ENCODE measurements around the gene INPP4B.

The INPP4B gene

DNA sequence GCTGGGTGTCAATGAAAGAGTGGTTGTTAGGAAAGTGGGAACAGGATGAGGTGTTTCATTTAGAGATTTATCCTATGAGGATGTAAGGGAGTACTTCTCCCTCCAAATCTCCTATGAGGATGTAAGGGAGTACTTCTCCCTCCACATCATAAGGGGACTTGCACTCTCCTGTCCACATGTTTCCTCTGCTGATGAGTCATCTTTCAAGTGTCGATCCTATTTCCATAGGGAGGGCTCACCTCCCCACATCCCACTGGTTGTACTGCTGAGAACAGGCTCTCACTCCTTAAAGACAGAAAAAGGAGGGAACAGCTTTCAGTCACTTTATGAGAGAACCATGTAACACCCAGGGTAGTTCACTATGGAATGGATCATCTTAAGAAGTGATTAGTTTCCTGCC, 65.0 kb downstream of the INPP4B start:
- no peaks in the 10 kb centered on the region for H3K36me3 ChIP-seq (ENCODE audit: control insufficient read depth, insufficient read depth, low read length)
- TF ChIP-seq, protein P1, sequence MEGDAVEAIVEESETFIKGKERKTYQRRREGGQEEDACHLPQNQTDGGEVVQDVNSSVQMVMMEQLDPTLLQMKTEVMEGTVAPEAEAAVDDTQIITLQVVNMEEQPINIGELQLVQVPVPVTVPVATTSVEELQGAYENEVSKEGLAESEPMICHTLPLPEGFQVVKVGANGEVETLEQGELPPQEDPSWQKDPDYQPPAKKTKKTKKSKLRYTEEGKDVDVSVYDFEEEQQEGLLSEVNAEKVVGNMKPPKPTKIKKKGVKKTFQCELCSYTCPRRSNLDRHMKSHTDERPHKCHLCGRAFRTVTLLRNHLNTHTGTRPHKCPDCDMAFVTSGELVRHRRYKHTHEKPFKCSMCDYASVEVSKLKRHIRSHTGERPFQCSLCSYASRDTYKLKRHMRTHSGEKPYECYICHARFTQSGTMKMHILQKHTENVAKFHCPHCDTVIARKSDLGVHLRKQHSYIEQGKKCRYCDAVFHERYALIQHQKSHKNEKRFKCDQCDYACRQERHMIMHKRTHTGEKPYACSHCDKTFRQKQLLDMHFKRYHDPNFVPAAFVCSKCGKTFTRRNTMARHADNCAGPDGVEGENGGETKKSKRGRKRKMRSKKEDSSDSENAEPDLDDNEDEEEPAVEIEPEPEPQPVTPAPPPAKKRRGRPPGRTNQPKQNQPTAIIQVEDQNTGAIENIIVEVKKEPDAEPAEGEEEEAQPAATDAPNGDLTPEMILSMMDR (IDR thresholded peaks at IDR 0.05; ENCODE audit: insufficient read depth, low read length, poor library complexity, severe bottlenecking), result no peak
- no peak overlapping the region for H3K4me3 ChIP-seq (replicated peaks; ENCODE audit: low read depth, low read length)
- no peaks in the 10 kb centered on the region for H3K27me3 ChIP-seq (replicated peaks; ENCODE audit: control insufficient read depth, insufficient read depth, low read length)
- no peak for DNase-seq (ENCODE audit: extremely low read depth, insufficient read length)

DNA sequence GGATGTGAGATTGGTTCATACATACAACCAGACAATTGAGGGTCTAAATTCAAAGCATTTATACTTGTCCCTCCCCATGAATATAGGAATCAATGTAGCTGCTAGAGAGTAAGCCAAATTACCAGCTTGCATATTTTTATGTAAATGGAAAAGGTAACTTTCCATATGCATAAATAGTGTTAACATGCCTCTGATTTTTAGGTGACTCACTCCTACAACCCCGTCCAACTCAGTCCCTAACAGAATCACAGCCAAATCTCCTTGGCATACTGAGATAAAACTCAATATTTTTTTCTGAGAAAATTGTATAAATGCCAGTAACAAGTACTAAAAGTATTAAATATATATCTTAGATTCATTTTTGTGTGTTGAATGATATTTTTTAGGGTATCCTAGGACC, 67.2 kb downstream of the INPP4B start:
- Histone ChIP-seq H3K36me3 (ENCODE audit: control insufficient read depth, insufficient read depth, low read length) (no peaks in the 10 kb centered on the region), H3K4me3 (replicated peaks; ENCODE audit: low read depth, low read length) (no peak overlapping the region), H3K27me3 (replicated peaks; ENCODE audit: control insufficient read depth, insufficient read depth, low read length) (no peaks in the 10 kb centered on the region)
- TF ChIP-seq, protein P1 (IDR thresholded peaks at IDR 0.05; ENCODE audit: insufficient read depth, low read length, poor library complexity, severe bottlenecking), result no peak
- DNase-seq (ENCODE audit: extremely low read depth, insufficient read length), result no peak

DNA sequence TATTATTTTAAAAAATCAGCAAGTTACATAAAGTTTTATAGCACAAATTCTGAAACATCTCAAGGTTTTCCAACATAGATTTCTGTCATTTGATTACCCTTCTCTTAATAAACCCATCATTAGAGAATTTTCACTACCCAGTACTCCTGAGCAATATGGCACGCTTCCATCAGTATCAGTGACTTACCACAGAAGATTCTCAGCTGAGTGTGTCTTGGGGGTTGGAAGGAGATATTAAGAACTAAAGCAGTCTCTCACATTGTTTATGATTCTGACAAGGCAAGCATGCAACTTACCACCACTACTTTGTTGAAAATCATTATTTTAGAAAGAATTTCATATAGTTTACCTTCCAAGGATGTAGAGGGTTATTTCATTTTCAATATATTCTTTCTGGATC, 67.7 kb downstream of the INPP4B start:
- Histone ChIP-seq H3K36me3 (ENCODE audit: control insufficient read depth, insufficient read depth, low read length) (no peaks in the 10 kb centered on the region), H3K27me3 (replicated peaks; ENCODE audit: control insufficient read depth, insufficient read depth, low read length) (no peaks in the 10 kb centered on the region), H3K4me3 (replicated peaks; ENCODE audit: low read depth, low read length) (no peak overlapping the region)
- TF ChIP-seq, protein P1 (IDR thresholded peaks at IDR 0.05; ENCODE audit: insufficient read depth, low read length, poor library complexity, severe bottlenecking), result no peak
- DNase-seq (ENCODE audit: extremely low read depth, insufficient read length), result no peak

DNA sequence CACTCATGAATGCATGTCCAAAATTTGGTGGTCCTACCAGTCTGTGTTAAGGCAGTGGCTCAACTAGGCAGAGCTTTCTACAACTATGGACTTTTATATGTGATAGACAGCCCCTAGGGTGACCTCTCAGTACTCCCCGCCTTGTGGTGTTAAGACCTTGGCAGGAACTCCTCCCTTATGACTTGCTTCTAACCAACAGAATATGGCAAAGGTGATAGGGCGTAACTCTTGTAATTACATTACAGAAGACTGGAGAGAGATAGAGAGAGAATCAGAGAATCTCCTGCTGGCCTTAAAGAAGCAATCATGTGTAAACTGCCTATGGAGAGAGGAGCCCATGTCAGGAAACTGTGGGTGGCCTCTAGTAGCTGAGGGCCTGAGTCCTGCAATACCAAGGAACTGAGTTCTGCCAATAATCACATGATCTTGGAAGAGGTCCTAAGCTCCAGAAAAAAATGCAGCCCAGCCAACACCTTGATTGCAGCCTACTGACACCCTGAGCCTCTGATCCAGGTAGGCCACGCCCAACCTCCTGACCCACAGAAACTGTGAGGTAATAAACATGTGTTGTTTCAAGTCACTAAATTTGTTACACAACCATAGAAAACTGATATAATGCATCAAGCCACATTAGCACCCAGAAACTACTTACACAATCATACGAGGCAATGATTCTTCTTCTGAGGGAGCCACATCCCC, 68.9 kb downstream of the INPP4B start:
- DNase-seq (ENCODE audit: extremely low read depth, insufficient read length), result no peak
- TF ChIP-seq, protein P1 (IDR thresholded peaks at IDR 0.05; ENCODE audit: insufficient read depth, low read length, poor library complexity, severe bottlenecking), result no peak
- H3K36me3 ChIP-seq (ENCODE audit: control insufficient read depth, insufficient read depth, low read length), result no peaks in the 10 kb centered on the region
- H3K4me3 ChIP-seq (replicated peaks; ENCODE audit: low read depth, low read length), result no peak overlapping the region
- no peaks in the 10 kb centered on the region for H3K27me3 ChIP-seq (replicated peaks; ENCODE audit: control insufficient read depth, insufficient read depth, low read length)

DNA sequence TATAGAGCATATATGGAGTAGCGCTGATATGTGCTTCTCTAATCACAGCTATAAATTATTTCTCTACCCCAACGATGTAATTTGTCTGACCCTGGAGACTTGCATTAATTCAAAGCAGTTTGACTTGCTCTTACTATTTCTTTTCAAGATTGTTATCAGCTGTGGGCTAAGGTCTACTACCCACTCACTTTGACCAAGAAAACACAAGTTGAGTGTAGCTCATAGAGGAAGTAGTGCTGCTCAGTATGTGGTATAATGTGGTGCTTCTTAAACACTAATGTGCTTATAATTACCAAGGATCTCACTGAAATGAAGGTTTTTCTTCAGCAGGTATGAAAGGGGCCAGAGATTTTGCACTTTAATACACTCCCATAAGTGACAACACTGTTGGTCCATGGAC, 70.1 kb downstream of the INPP4B start:
- Histone ChIP-seq H3K36me3 (ENCODE audit: control insufficient read depth, insufficient read depth, low read length) (no peaks in the 10 kb centered on the region), H3K27me3 (replicated peaks; ENCODE audit: control insufficient read depth, insufficient read depth, low read length) (no peaks in the 10 kb centered on the region), H3K4me3 (replicated peaks; ENCODE audit: low read depth, low read length) (no peak overlapping the region)
- no peak for DNase-seq (ENCODE audit: extremely low read depth, insufficient read length)
- TF ChIP-seq, protein P1 (IDR thresholded peaks at IDR 0.05; ENCODE audit: insufficient read depth, low read length, poor library complexity, severe bottlenecking), result no peak

DNA sequence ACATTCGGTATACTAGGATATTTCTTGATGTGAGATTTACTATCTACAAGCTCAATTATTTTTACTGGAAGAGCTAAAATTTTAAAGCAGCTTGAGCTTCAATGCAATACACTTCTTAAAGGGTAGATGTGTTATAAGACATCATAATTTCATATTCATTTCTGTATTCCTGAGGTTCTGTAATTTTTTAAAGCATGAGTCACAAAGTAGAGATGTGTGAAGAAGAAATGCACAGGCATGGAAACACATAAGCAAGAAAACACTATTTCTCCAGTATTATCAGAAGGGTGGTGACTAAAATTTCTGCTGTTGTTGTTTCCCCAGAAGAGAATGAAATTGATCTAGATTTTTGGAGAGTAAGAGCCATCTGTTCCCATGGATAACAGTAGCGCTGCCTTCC, 72.6 kb downstream of the INPP4B start:
- Histone ChIP-seq H3K4me3 (replicated peaks; ENCODE audit: low read depth, low read length) (no peak overlapping the region), H3K36me3 (ENCODE audit: control insufficient read depth, insufficient read depth, low read length) (no peaks in the 10 kb centered on the region), H3K27me3 (replicated peaks; ENCODE audit: control insufficient read depth, insufficient read depth, low read length) (no peaks in the 10 kb centered on the region)
- no peak for DNase-seq (ENCODE audit: extremely low read depth, insufficient read length)
- TF ChIP-seq, protein P1 (IDR thresholded peaks at IDR 0.05; ENCODE audit: insufficient read depth, low read length, poor library complexity, severe bottlenecking), result no peak
